NK-92 (cell line): ENCODE measurements around the gene ARL5C.
"Not testable (repeated sequence)": the region's sequence is repeated elsewhere in the genome, so short reads cannot be mapped to it uniquely, and the experiment has no call there.

ENCODE experiments used
- DNase-seq: peaks from one replicate; lab custom pipeline; 2025; ENCODE audit not compliant: unreplicated experiment; lab: John Stamatoyannopoulos, UW

ARL5C gene

GRCh38 chr17:39141915-39142664 is 23.9 kb downstream of the ARL5C start:
- DNase-seq, result no peak

GRCh38 chr17:39141294-39141693 is 24.7 kb downstream of the ARL5C start:
- no peak for DNase-seq

GRCh38 chr17:39139561-39139960 is 26.4 kb downstream of the ARL5C start:
- DNase-seq, result no peak

- DNase-seq, result no peak
Observed at GRCh38 chr17:39139161-39139511, 26.8 kb downstream of the ARL5C start.

GRCh38 chr17:39138431-39139160 is 27.4 kb downstream of the ARL5C start:
- DNase-seq, result no peak

GRCh38 chr17:39134878-39135277 is 31.1 kb downstream of the ARL5C start:
- no peak for DNase-seq

GRCh38 chr17:39132192-39132610 is 33.8 kb downstream of the ARL5C start:
- DNase-seq, result no peak

- DNase-seq, result no peak
Observed at GRCh38 chr17:39131616-39132015, 34.3 kb downstream of the ARL5C start.

- DNase-seq, result no peak
Observed at GRCh38 chr17:39130205-39130604, 35.8 kb downstream of the ARL5C start.

GRCh38 chr17:39129544-39129943 is 36.4 kb downstream of the ARL5C start:
- DNase-seq, result not testable (repeated sequence)

GRCh38 chr17:39126436-39126835 is 39.5 kb downstream of the ARL5C start:
- no peak for DNase-seq

GRCh38 chr17:39125143-39125875 is 40.7 kb downstream of the ARL5C start:
- DNase-seq, result no peak

- DNase-seq, result no peak
Observed at GRCh38 chr17:39123627-39124026, 42.3 kb downstream of the ARL5C start.

- DNase-seq, result no peak
Observed at GRCh38 chr17:39122991-39123390, 43.0 kb downstream of the ARL5C start.

GRCh38 chr17:39121919-39122318 is 44.0 kb downstream of the ARL5C start:
- not testable (repeated sequence) for DNase-seq

GRCh38 chr17:39118674-39119419 is 47.1 kb downstream of the ARL5C start:
- DNase-seq, result no peak

GRCh38 chr17:39116224-39116623 is 49.7 kb downstream of the ARL5C start:
- DNase-seq, result no peak

GRCh38 chr17:39115135-39115534 is 50.8 kb downstream of the ARL5C start:
- no peak for DNase-seq

GRCh38 chr17:39114723-39115122 is 51.2 kb downstream of the ARL5C start:
- DNase-seq, result no peak

GRCh38 chr17:39113871-39114270 is 52.1 kb downstream of the ARL5C start:
- DNase-seq, result no peak

GRCh38 chr17:39110435-39111136 is 55.4 kb downstream of the ARL5C start:
- DNase-seq, result no peak
